Glutamatergic neuron (in vitro differentiated cells): ENCODE results near the gene BCAM. TPM values are rescaled to one million over a fixed set of nuclear protein-coding genes. Genes with fewer than 3 reads are reported as not detected.
A peak's percentile ranks its signal among the peaks of the same experiment; 100 is the strongest.

Source experiments
- DNase-seq: peaks from one replicate; pipeline ENCODE4 v3.0.0; 2022
- H3K27ac Mint-ChIP-seq: one replicate; pipeline ENCODE4 v1.8.0; 2020; ENCODE audit warnings: mild to moderate bottlenecking, mixed read lengths, inconsistent platforms; ENCODE audit not compliant: unreplicated experiment
- H3K27me3 Mint-ChIP-seq: one replicate; pipeline ENCODE4 v1.8.0; 2020; ENCODE audit warnings: mild to moderate bottlenecking, moderate library complexity, mixed read lengths, inconsistent platforms; ENCODE audit not compliant: unreplicated experiment
- H3K36me3 Mint-ChIP-seq: one replicate; pipeline ENCODE4 v1.8.0; 2020; ENCODE audit warnings: mild to moderate bottlenecking, mixed read lengths, inconsistent platforms; ENCODE audit not compliant: unreplicated experiment
- H3K4me1 Mint-ChIP-seq: one replicate; pipeline ENCODE4 v1.8.0; 2020; ENCODE audit warnings: mild to moderate bottlenecking, low read depth, mixed read lengths, inconsistent platforms; ENCODE audit not compliant: unreplicated experiment
- H3K4me3 Mint-ChIP-seq: one replicate; pipeline ENCODE4 v1.8.0; 2020; ENCODE audit warnings: mild to moderate bottlenecking, mixed read lengths, inconsistent platforms; ENCODE audit not compliant: unreplicated experiment
- H3K9me3 Mint-ChIP-seq: one replicate; pipeline ENCODE4 v1.8.0; 2020; ENCODE audit warnings: mild to moderate bottlenecking, moderate library complexity, mixed read lengths, inconsistent platforms; ENCODE audit not compliant: unreplicated experiment
- CTCF ChIP-seq: fragments of 200-600 bp; sonication (generic); IDR thresholded peaks from one replicate; pipeline ENCODE4 v1.5.0; 2021; ENCODE audit not compliant: partially characterized antibody, unreplicated experiment
- total RNA-seq: library from RNA; stranded (reverse); fragmentation: NEBNext Ultra II Directional; extraction: Animal tissue kit (Norgen Biotek cat#: 25700); gene quantifications from one replicate; pipeline ENCODE4 v1.2.1, GENCODE V29; 2021; ENCODE audit not compliant: unreplicated experiment

Gene BCAM
- total RNA-seq, 1 donor from 2014 or later = 47.1 TPM

- DNase-seq = no peak
- peaks cover 2% of the 10 kb centered on the region for H3K9me3 Mint-ChIP-seq
- no peaks in the 10 kb centered on the region for H3K4me1 Mint-ChIP-seq
- TF ChIP-seq CTCF = no peak
- H3K36me3 Mint-ChIP-seq = no peaks in the 10 kb centered on the region
- H3K27ac Mint-ChIP-seq = no peak overlapping the region
- no peaks in the 10 kb centered on the region for H3K27me3 Mint-ChIP-seq
- no peak overlapping the region for H3K4me3 Mint-ChIP-seq
Observed at GRCh38 chr19:44789943-44790483, 18.9 kb upstream of the BCAM start.

GRCh38 chr19:44792281-44792680 lies 16.6 kb upstream of the BCAM start:
- H3K27me3 Mint-ChIP-seq = peaks cover 3% of the 10 kb centered on the region
- H3K27ac Mint-ChIP-seq = no peak overlapping the region
- H3K4me3 Mint-ChIP-seq = no peak overlapping the region
- no peak for DNase-seq
- peaks cover 5% of the 10 kb centered on the region for H3K4me1 Mint-ChIP-seq
- no peak for TF ChIP-seq CTCF
- peaks cover 4% of the 10 kb centered on the region for H3K9me3 Mint-ChIP-seq
- H3K36me3 Mint-ChIP-seq = no peaks in the 10 kb centered on the region

- Mint-ChIP-seq H3K36me3 (no peaks in the 10 kb centered on the region), H3K4me3 (no peak overlapping the region), H3K9me3 (peaks cover 4% of the 10 kb centered on the region), H3K4me1 (peaks cover 5% of the 10 kb centered on the region), H3K27me3 (peaks cover 7% of the 10 kb centered on the region), H3K27ac (no peak overlapping the region)
- TF ChIP-seq CTCF = no peak
- DNase-seq = no peak
Observed at GRCh38 chr19:44794610-44795009, 14.3 kb upstream of the BCAM start.

- Mint-ChIP-seq H3K4me3 (no peak overlapping the region), H3K4me1 (peaks cover 5% of the 10 kb centered on the region), H3K27ac (no peak overlapping the region), H3K36me3 (no peaks in the 10 kb centered on the region), H3K27me3 (peaks cover 7% of the 10 kb centered on the region), H3K9me3 (peaks cover 3% of the 10 kb centered on the region)
- no peak for DNase-seq
- no peak for TF ChIP-seq CTCF
Observed at GRCh38 chr19:44795398-44795987, 13.4 kb upstream of the BCAM start.

GRCh38 chr19:44796701-44797115 lies 12.2 kb upstream of the BCAM start:
- H3K9me3 Mint-ChIP-seq = peaks cover 3% of the 10 kb centered on the region
- peaks cover 5% of the 10 kb centered on the region for H3K4me1 Mint-ChIP-seq
- peak; percentile 52 for DNase-seq
- no peak for TF ChIP-seq CTCF
- no peaks in the 10 kb centered on the region for H3K36me3 Mint-ChIP-seq
- no peak overlapping the region for H3K4me3 Mint-ChIP-seq
- H3K27me3 Mint-ChIP-seq = peaks cover 7% of the 10 kb centered on the region
- H3K27ac Mint-ChIP-seq = peak overlapping the region; percentile 68
